GM23338 (cell line): ENCODE data around the gene ANKRD44. TPM values are rescaled to one million over a fixed set of nuclear protein-coding genes. Genes with fewer than 3 reads are reported as not detected.
"Not testable (repeated sequence)": the region's sequence is repeated elsewhere in the genome, so short reads cannot be mapped to it uniquely, and the experiment has no call there.

ENCODE experiments used
- ATAC-seq: fragments of 200-7000 bp; cut with Tn5 transposase; 3 replicates; pipeline ENCODE4 v1.9.1; 2020
- DNase-seq: peaks from one replicate; pipeline ENCODE4 v3.0.0-alpha.2; 2015; ENCODE audit warnings: low spot score
- H2AFZ ChIP-seq: fragments of 200-600 bp; sonication (generic); 2 replicates; pipeline ENCODE4 v1.8.0; 2016; ENCODE audit warnings: antibody characterized with exemption, mild to moderate bottlenecking, moderate library complexity
- H3F3A ChIP-seq: fragments of 200-600 bp; sonication (generic); replicated peaks from 2 replicates; pipeline ENCODE4 v1.8.0; 2017; ENCODE audit warnings: antibody characterized with exemption, mixed run types, low read depth
- H3K27ac ChIP-seq: fragments of 200-600 bp; sonication (generic); 2 replicates; pipeline ENCODE4 v1.6.1; 2016; ENCODE audit warnings: low read depth
- H3K27me3 ChIP-seq: fragments of 200-600 bp; sonication (generic); 2 replicates; pipeline ENCODE4 v1.8.0; 2016; ENCODE audit warnings: mild to moderate bottlenecking, mixed run types, moderate library complexity; ENCODE audit not compliant: insufficient read depth
- H3K36me3 ChIP-seq: fragments of 200-600 bp; sonication (generic); 2 replicates; pipeline ENCODE4 v1.8.0; 2016; ENCODE audit warnings: mild to moderate bottlenecking; ENCODE audit not compliant: insufficient read depth
- H3K4me1 ChIP-seq: fragments of 200-600 bp; sonication (generic); 2 replicates; pipeline ENCODE4 v1.8.0; 2016; ENCODE audit warnings: mild to moderate bottlenecking, moderate library complexity; ENCODE audit not compliant: insufficient read depth
- H3K4me2 ChIP-seq: fragments of 200-600 bp; sonication (generic); 2 replicates; pipeline ENCODE4 v1.7.1; 2017; ENCODE audit warnings: mixed run types
- H3K4me3 ChIP-seq: fragments of 200-600 bp; sonication (generic); 2 replicates; pipeline ENCODE4 v1.6.1; 2016; ENCODE audit warnings: mixed run types
- H3K79me2 ChIP-seq: fragments of 200-600 bp; sonication (generic); replicated peaks from 2 replicates; pipeline ENCODE4 v1.8.0; 2017; ENCODE audit warnings: mild to moderate bottlenecking; ENCODE audit not compliant: insufficient read depth
- H3K9me2 ChIP-seq: fragments of 200-600 bp; sonication (generic); 2 replicates; pipeline ENCODE4 v1.8.0; 2017; ENCODE audit not compliant: insufficient read depth
- H4K20me1 ChIP-seq: fragments of 200-600 bp; sonication (generic); replicated peaks from 2 replicates; pipeline ENCODE4 v1.8.0; 2017; ENCODE audit warnings: mild to moderate bottlenecking; ENCODE audit not compliant: insufficient read depth
- H3K27ac Mint-ChIP-seq: 2 replicates; pipeline ENCODE4 v1.8.0; 2020; ENCODE audit warnings: inconsistent platforms, mild to moderate bottlenecking, moderate library complexity, mixed read lengths
- H3K27me3 Mint-ChIP-seq: 3 replicates; pipeline ENCODE4 v1.8.0; 2022; ENCODE audit warnings: low read depth, mild to moderate bottlenecking, moderate library complexity, mixed read lengths, inconsistent platforms; ENCODE audit not compliant: insufficient read depth, poor library complexity
- H3K36me3 Mint-ChIP-seq: 3 replicates; pipeline ENCODE4 v1.8.0; 2021; ENCODE audit warnings: low read depth, mild to moderate bottlenecking, inconsistent platforms, moderate library complexity, mixed read lengths
- H3K4me1 Mint-ChIP-seq: 3 replicates; pipeline ENCODE4 v1.8.0; 2020; ENCODE audit warnings: mild to moderate bottlenecking, inconsistent platforms, mixed read lengths
- H3K4me3 Mint-ChIP-seq: 3 replicates; pipeline ENCODE4 v1.8.0; 2021; ENCODE audit warnings: moderate library complexity, mild to moderate bottlenecking, inconsistent platforms, mixed read lengths
- H3K9me3 Mint-ChIP-seq: 3 replicates; pipeline ENCODE4 v1.8.0; 2020; ENCODE audit warnings: moderate library complexity, mild to moderate bottlenecking, inconsistent platforms, mixed read lengths
- ZNF114 ChIP-seq: fragments of 250-450 bp; sonication (Bioruptor Pico); IDR thresholded peaks from 2 replicates; pipeline ENCODE4 v1.5.0; 2020; ENCODE audit warnings: mild to moderate bottlenecking, moderate library complexity
- ZNF462 ChIP-seq: fragments of 250-450 bp; sonication (Bioruptor Pico); IDR thresholded peaks from 2 replicates; pipeline ENCODE4 v1.5.0; 2020; ENCODE audit warnings: mild to moderate bottlenecking, moderate library complexity
- polyA plus RNA-seq: library from polyadenylated mRNA; unstranded; fragments of >200 nt; fragmentation: Nextera tagmentation; extraction: Ambion mirVana; gene quantifications from 2 replicates; pipeline ENCODE4 v1.2.1, GENCODE V29; 2016
- total RNA-seq: library from RNA; depleted of rRNA; stranded (reverse); fragments of >200 nt; shearing (Covaris generic); gene quantifications from 2 replicates; pipeline ENCODE4 v1.2.3, GENCODE V29; 2014

The ANKRD44 gene
- total and polyA plus RNA-seq, 2 experiments from 2014 or later: 0.44 to 0.56 TPM

DNA sequence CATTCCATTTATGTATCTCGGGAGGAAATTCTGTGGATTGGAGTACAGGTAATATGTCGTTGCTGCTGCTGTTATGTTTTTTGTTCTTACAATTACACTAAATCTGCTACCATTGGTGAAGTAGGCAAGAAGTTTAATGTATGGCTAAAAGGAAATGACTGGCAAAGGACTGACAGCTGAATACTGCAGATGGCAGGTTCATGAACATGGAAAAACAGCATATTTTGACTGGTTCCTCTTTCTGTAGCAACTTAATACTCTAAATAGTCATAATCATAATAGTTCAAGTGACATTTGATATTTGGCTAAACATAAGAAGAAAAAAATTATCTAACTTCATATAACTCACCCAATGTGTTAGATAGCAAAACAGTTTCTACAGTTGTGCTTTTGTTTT is 299.6 kb downstream of the ANKRD44 start (continued):
- no peak for TF ChIP-seq ZNF462 (CRISPR knock-in tag)

- Mint-ChIP-seq H3K27me3 (no peaks in the 10 kb centered on the region), H3K36me3 (no peaks in the 10 kb centered on the region), H3K27ac (no peak overlapping the region), H3K4me3 (no peak overlapping the region), H3K9me3 (no peaks in the 10 kb centered on the region), H3K4me1 (peaks cover 15% of the 10 kb centered on the region)
- no peak for TF ChIP-seq ZNF114
- Histone ChIP-seq H3K79me2 (no peaks in the 10 kb centered on the region), H3K27ac (no peak overlapping the region), H3F3A (no peaks in the 10 kb centered on the region), H3K9me2 (no peaks in the 10 kb centered on the region), H2AFZ (peak overlapping the region; percentile 92), H4K20me1 (no peaks in the 10 kb centered on the region), H3K4me1 (peaks cover 23% of the 10 kb centered on the region; the same call in 1 of the 2 replicates), H3K4me3 (no peak overlapping the region), H3K27me3 (no peaks in the 10 kb centered on the region), H3K36me3 (no peaks in the 10 kb centered on the region), H3K4me2 (no peak overlapping the region)
- ATAC-seq: peak; percentile 66
- DNase-seq: no peak
Measured at GRCh38 chr2:197010200-197011020, 300.2 kb downstream of the ANKRD44 start.

DNA sequence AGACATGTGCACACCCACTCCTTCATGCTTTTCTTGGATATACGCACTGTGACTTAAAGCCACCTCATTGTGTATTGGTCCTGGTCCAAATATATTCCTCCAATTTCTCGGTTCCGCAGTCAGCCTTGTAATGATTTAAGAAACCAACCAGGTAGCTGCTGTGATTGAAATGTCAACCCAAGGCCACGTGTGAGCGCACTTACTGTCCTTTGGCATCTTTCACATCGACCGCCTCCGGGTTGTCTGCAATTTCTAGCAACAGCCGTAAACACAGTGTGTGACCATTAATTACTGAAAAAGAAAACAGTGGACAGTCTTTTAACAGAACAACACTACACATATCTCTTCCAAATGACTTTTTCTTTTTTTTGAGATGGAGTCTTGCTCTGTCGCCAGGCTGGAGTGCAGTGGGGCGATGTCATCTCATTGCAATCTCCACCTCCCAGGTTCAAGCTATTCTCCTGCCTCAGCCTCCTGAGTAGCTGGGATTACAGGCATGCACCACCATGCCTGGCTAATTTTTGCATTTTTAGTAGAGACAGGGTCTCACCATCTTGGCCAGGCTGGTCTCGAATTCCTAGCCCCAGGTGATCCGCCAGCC is 301.7 kb downstream of the ANKRD44 start:
- H2AFZ ChIP-seq: peak overlapping the region; percentile 78; the same call in 1 of the 2 replicates
- not testable (repeated sequence) for DNase-seq, H3K27ac ChIP-seq, H3K27me3 Mint-ChIP-seq, H3K27ac Mint-ChIP-seq, H3K79me2 ChIP-seq, H3K27me3 ChIP-seq, H3K36me3 Mint-ChIP-seq, H3K4me2 ChIP-seq, H3K36me3 ChIP-seq, H3K9me2 ChIP-seq, H3K4me3 ChIP-seq, ATAC-seq, H3K9me3 Mint-ChIP-seq, H3F3A ChIP-seq, H3K4me3 Mint-ChIP-seq, H4K20me1 ChIP-seq
- H3K4me1 Mint-ChIP-seq: peaks cover 15% of the 10 kb centered on the region
- H3K4me1 ChIP-seq: peaks cover 23% of the 10 kb centered on the region; the same call in 1 of the 2 replicates
